PC-3 (cell line): ENCODE data around the gene TYW3.

Experiments
- EZH2 ChIP-seq: fragments of 300-600 bp; sonication (generic); IDR thresholded peaks from one replicate; pipeline ENCODE4 v1.6.1; 2017; ENCODE audit warnings: antibody characterized with exemption, mild to moderate bottlenecking, low read length; ENCODE audit not compliant: unreplicated experiment
- EZH2phosphoT487 ChIP-seq: fragments of 300-600 bp; sonication (generic); IDR thresholded peaks from 2 replicates; pipeline ENCODE4 v1.6.1; 2018; ENCODE audit warnings: mild to moderate bottlenecking, antibody characterized with exemption, low read length, borderline replicate concordance
- TF ChIP-seq, protein P1 (sequence below): fragments of 300-600 bp; sonication (generic); conservative IDR thresholded peaks from 2 replicates; pipeline ENCODE4 v1.5.1; 2017; ENCODE audit warnings: antibody characterized with exemption, low read depth, mild to moderate bottlenecking, low read length

DNA sequence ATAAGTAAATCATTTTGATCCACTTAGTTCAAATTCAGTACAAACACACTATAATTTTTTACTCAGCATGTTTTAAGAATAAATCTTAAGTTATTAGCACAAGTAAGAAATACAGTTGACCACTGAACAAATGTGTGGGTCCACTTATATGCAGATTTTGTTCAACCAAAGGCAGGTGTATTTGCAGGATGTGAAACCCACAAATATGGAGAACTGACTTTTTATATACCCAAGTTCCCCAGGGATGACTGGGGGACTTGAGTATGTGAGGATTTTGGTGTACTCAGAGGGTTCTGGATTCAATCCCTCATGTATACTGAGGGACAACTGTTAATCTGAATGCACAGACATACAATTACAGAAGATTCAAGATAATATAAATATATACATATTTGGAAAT is 33.6 kb upstream of the TYW3 start:
- TF ChIP-seq, protein P1, sequence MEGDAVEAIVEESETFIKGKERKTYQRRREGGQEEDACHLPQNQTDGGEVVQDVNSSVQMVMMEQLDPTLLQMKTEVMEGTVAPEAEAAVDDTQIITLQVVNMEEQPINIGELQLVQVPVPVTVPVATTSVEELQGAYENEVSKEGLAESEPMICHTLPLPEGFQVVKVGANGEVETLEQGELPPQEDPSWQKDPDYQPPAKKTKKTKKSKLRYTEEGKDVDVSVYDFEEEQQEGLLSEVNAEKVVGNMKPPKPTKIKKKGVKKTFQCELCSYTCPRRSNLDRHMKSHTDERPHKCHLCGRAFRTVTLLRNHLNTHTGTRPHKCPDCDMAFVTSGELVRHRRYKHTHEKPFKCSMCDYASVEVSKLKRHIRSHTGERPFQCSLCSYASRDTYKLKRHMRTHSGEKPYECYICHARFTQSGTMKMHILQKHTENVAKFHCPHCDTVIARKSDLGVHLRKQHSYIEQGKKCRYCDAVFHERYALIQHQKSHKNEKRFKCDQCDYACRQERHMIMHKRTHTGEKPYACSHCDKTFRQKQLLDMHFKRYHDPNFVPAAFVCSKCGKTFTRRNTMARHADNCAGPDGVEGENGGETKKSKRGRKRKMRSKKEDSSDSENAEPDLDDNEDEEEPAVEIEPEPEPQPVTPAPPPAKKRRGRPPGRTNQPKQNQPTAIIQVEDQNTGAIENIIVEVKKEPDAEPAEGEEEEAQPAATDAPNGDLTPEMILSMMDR: no peak
- TF ChIP-seq EZH2 (no peak), EZH2phosphoT487 (no peak)
